ENCODE data around the gene SYNM.

- TF ChIP-seq GATA2 (IDR thresholded peaks at IDR 0.05; ENCODE audit: low read depth, low read length) (no peak), GATA3 (IDR thresholded peaks at IDR 0.05; ENCODE audit: low read depth, low read length) (no peak)
Observed at GRCh38 chr15:99076109-99076508, 28.8 kb upstream of the SYNM start.
